ENCODE data around the gene AFF3.

DNA sequence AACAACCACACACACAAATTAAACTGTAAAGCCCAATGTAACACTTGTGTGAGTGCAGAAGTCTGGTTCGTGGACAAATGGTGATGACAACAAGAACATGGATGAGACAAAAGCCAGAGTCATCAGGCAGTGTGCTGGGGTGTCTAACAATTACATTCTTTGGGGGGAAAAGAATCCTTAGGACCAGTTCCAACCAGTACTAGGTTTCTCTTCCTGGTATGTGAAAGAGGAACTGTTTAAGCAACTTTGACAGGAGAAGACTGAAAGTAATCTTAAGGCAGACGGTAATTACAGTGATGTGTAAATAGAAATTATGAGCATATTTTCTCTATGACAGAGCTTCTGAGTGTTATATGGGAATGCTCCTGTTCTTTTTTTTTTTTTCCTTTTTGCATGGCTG is 133.4 kb downstream of the AFF3 start:
- TF ChIP-seq, protein P1, sequence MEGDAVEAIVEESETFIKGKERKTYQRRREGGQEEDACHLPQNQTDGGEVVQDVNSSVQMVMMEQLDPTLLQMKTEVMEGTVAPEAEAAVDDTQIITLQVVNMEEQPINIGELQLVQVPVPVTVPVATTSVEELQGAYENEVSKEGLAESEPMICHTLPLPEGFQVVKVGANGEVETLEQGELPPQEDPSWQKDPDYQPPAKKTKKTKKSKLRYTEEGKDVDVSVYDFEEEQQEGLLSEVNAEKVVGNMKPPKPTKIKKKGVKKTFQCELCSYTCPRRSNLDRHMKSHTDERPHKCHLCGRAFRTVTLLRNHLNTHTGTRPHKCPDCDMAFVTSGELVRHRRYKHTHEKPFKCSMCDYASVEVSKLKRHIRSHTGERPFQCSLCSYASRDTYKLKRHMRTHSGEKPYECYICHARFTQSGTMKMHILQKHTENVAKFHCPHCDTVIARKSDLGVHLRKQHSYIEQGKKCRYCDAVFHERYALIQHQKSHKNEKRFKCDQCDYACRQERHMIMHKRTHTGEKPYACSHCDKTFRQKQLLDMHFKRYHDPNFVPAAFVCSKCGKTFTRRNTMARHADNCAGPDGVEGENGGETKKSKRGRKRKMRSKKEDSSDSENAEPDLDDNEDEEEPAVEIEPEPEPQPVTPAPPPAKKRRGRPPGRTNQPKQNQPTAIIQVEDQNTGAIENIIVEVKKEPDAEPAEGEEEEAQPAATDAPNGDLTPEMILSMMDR (IDR thresholded peaks at IDR 0.05): no peak
- no peak for TF ChIP-seq POLR2A (IDR thresholded peaks at IDR 0.05)

Data from uterus (tissue), 2 donors.